Urothelium cell line (cell line): ENCODE data around the gene TSGA10.
"Not testable (repeated sequence)": the region's sequence is repeated elsewhere in the genome, so short reads cannot be mapped to it uniquely, and the experiment has no call there.

Experiments used
- DNase-seq: peaks from one replicate; pipeline ENCODE4 v3.0.0; 2011; ENCODE audit warnings: low spot score, mixed read lengths
- FAIRE-seq: peaks from 2 replicates; lab custom pipeline; 2011; peaks lifted over from hg19 to GRCh38; lab: Jason Lieb, UNC

TSGA10 gene

GRCh38 chr2:99154643-99155536 lies at the start of gene TSGA10, which contains the start of gene LIPT1:
Gene TSGA10, minus strand, starts transcription at chr2:99154942. Its CDS starts 45,503 bp downstream, at chr2:99109439.
Gene LIPT1, plus strand, starts transcription at chr2:99154967. Its CDS starts 6,991 bp downstream, at chr2:99161958.
- DNase-seq (peak; percentile 98), FAIRE-seq (peak; percentile 89)

GRCh38 chr2:99201959-99202678 lies 47.4 kb upstream of the TSGA10 start:
- no peak for DNase-seq
- FAIRE-seq, result no peak

GRCh38 chr2:99200076-99200800 lies 45.5 kb upstream of the TSGA10 start:
- no peak for FAIRE-seq
- DNase-seq, result no peak

- FAIRE-seq, result no peak
These were observed 43.5 kb upstream of the TSGA10 start for GRCh38 chr2:99198103-99198841.

GRCh38 chr2:99192364-99192763 lies 37.6 kb upstream of the TSGA10 start:
- FAIRE-seq, DNase-seq: not testable (repeated sequence)

More at GRCh38 chr2:99198103-99198841, 43.5 kb upstream of the TSGA10 start:
- DNase-seq, result no peak

GRCh38 chr2:99190548-99190947 lies 35.8 kb upstream of the TSGA10 start:
- FAIRE-seq (no peak), DNase-seq (no peak)

- no peak for FAIRE-seq
These were observed 33.6 kb upstream of the TSGA10 start for GRCh38 chr2:99188357-99188756.

GRCh38 chr2:99187011-99187410 lies 32.3 kb upstream of the TSGA10 start:
- no peak for DNase-seq

More at GRCh38 chr2:99188357-99188756, 33.6 kb upstream of the TSGA10 start:
- no peak for DNase-seq

GRCh38 chr2:99184811-99185210 lies 30.1 kb upstream of the TSGA10 start:
- FAIRE-seq, result no peak

More at GRCh38 chr2:99187011-99187410, 32.3 kb upstream of the TSGA10 start:
- FAIRE-seq, result peak; percentile 46

GRCh38 chr2:99183025-99183424 lies 28.3 kb upstream of the TSGA10 start:
- no peak for DNase-seq
- FAIRE-seq, result no peak

More at GRCh38 chr2:99184811-99185210, 30.1 kb upstream of the TSGA10 start:
- no peak for DNase-seq

GRCh38 chr2:99181624-99182000 lies 26.9 kb upstream of the TSGA10 start:
- FAIRE-seq, result no peak
- DNase-seq, result peak; percentile 19

- no peak for FAIRE-seq
- peak; percentile 95 for DNase-seq
These were observed 26.2 kb upstream of the TSGA10 start, which contains the start of the genes MITD1 and MRPL30 for GRCh38 chr2:99180755-99181623. Gene MITD1, minus strand, starts transcription at chr2:99181058. Its CDS starts 77 bp downstream, at chr2:99180981. Gene MRPL30, plus strand, starts transcription at chr2:99181184. Its CDS starts 5,020 bp downstream, at chr2:99186204.

GRCh38 chr2:99171377-99172140 lies 16.8 kb upstream of the TSGA10 start:
- FAIRE-seq (no peak), DNase-seq (no peak)

- no peak for FAIRE-seq
These were observed 14.8 kb upstream of the TSGA10 start for GRCh38 chr2:99169534-99169933.

GRCh38 chr2:99166218-99166617 lies 11.5 kb upstream of the TSGA10 start:
- FAIRE-seq, result no peak

More at GRCh38 chr2:99169534-99169933, 14.8 kb upstream of the TSGA10 start:
- no peak for DNase-seq

GRCh38 chr2:99159594-99159993 lies 4.9 kb upstream of the TSGA10 start:
- FAIRE-seq, result no peak
- DNase-seq, result no peak

More at GRCh38 chr2:99166218-99166617, 11.5 kb upstream of the TSGA10 start:
- no peak for DNase-seq

GRCh38 chr2:99158599-99158998 lies 3.9 kb upstream of the TSGA10 start:
- no peak for DNase-seq

GRCh38 chr2:99156891-99157290 lies 2.1 kb upstream of the TSGA10 start:
- DNase-seq, result no peak
- no peak for FAIRE-seq

More at GRCh38 chr2:99158599-99158998, 3.9 kb upstream of the TSGA10 start:
- FAIRE-seq, result no peak
